ENCODE measurements around the gene SLC26A11.

GRCh38 chr17:80294210-80294609, 74.0 kb downstream of the SLC26A11 start:
- TF ChIP-seq YY1 (IDR thresholded peaks at IDR 0.05; ENCODE audit: insufficient read depth, insufficient read length) (no peak), ZNF274 (IDR thresholded peaks at IDR 0.05; ENCODE audit: low read depth, low read length) (no peak), SUZ12 (IDR thresholded peaks at IDR 0.05; ENCODE audit: extremely low read depth, insufficient read depth, insufficient read length) (no peak)

All from NT2/D1 (cell line).